Chondrocyte (in vitro differentiated cells): ENCODE results near the gene GHITM. TPM values are rescaled to one million over a fixed set of nuclear protein-coding genes. Genes with fewer than 3 reads are reported as not detected.
"Not testable (repeated sequence)": the region's sequence is repeated elsewhere in the genome, so short reads cannot be mapped to it uniquely, and the experiment has no call there.

Experiments used
- DNase-seq: peaks from one replicate; pipeline ENCODE4 v3.0.0; 2021; ENCODE audit warnings: mixed read lengths, low spot score
- H3K27ac Mint-ChIP-seq: one replicate; pipeline ENCODE4 v1.8.0; 2021; ENCODE audit warnings: mild to moderate bottlenecking, moderate library complexity, mixed read lengths; ENCODE audit not compliant: unreplicated experiment
- H3K27me3 Mint-ChIP-seq: 2 replicates; pipeline ENCODE4 v1.8.0; 2021; ENCODE audit warnings: low read depth, mixed read lengths
- H3K36me3 Mint-ChIP-seq: 2 replicates; pipeline ENCODE4 v1.8.0; 2021; ENCODE audit warnings: low read depth, mixed read lengths
- H3K4me1 Mint-ChIP-seq: 2 replicates; pipeline ENCODE4 v1.8.0; 2021; ENCODE audit warnings: low read depth, mild to moderate bottlenecking, mixed read lengths
- H3K4me3 Mint-ChIP-seq: one replicate; pipeline ENCODE4 v1.8.0; 2021; ENCODE audit warnings: mild to moderate bottlenecking, moderate library complexity, mixed read lengths; ENCODE audit not compliant: unreplicated experiment
- H3K9me3 Mint-ChIP-seq: 2 replicates; pipeline ENCODE4 v1.8.0; 2021; ENCODE audit warnings: low read depth, mixed read lengths
- CTCF ChIP-seq: fragments of 200-600 bp; sonication (generic); IDR thresholded peaks from 2 replicates; pipeline ENCODE4 v1.5.0; 2021; ENCODE audit warnings: antibody characterized with exemption, mild to moderate bottlenecking, moderate library complexity
- total RNA-seq: library from RNA; stranded (reverse); gene quantifications from 3 replicates; pipeline ENCODE4 v1.2.1, GENCODE V29; 2021

Gene GHITM
- total RNA-seq, 1 donor from 2014 or later = 114 TPM

GRCh38 chr10:84148006-84148597, 8.8 kb downstream of the GHITM start:
- DNase-seq, H3K27ac Mint-ChIP-seq, H3K9me3 Mint-ChIP-seq, H3K4me1 Mint-ChIP-seq, H3K4me3 Mint-ChIP-seq, H3K27me3 Mint-ChIP-seq: not testable (repeated sequence)
- peak; percentile 85 for TF ChIP-seq CTCF
- H3K36me3 Mint-ChIP-seq = peaks cover 45% of the 10 kb centered on the region

GRCh38 chr10:84149854-84150253, 10.5 kb downstream of the GHITM start:
- Mint-ChIP-seq H3K4me3 (no peak overlapping the region), H3K9me3 (no peaks in the 10 kb centered on the region), H3K27me3 (no peaks in the 10 kb centered on the region), H3K36me3 (peaks cover 46% of the 10 kb centered on the region), H3K27ac (no peak overlapping the region), H3K4me1 (no peaks in the 10 kb centered on the region)
- TF ChIP-seq CTCF = no peak
- no peak for DNase-seq

- Mint-ChIP-seq H3K4me1 (no peaks in the 10 kb centered on the region), H3K27me3 (peaks cover 1% of the 10 kb centered on the region), H3K36me3 (peaks cover 36% of the 10 kb centered on the region), H3K27ac (no peak overlapping the region), H3K4me3 (no peak overlapping the region), H3K9me3 (no peaks in the 10 kb centered on the region)
- no peak for TF ChIP-seq CTCF
- no peak for DNase-seq
Observed at GRCh38 chr10:84152769-84153168, 13.5 kb downstream of the GHITM start.

GRCh38 chr10:84155521-84155920, 16.2 kb downstream of the GHITM start:
- no peak for DNase-seq
- Mint-ChIP-seq H3K36me3 (peaks cover 24% of the 10 kb centered on the region), H3K4me1 (no peaks in the 10 kb centered on the region), H3K27ac (no peak overlapping the region), H3K4me3 (no peak overlapping the region), H3K9me3 (no peaks in the 10 kb centered on the region), H3K27me3 (peaks cover 6% of the 10 kb centered on the region)
- no peak for TF ChIP-seq CTCF

GRCh38 chr10:84156009-84156408, 16.7 kb downstream of the GHITM start:
- Mint-ChIP-seq H3K4me3 (no peak overlapping the region), H3K4me1 (no peaks in the 10 kb centered on the region), H3K36me3 (peaks cover 19% of the 10 kb centered on the region), H3K9me3 (no peaks in the 10 kb centered on the region), H3K27ac (no peak overlapping the region), H3K27me3 (peaks cover 6% of the 10 kb centered on the region)
- DNase-seq = no peak
- TF ChIP-seq CTCF = no peak
